HG02852 (cell line): ENCODE results near the gene PHKG2.
"Not testable (repeated sequence)": the region's sequence is repeated elsewhere in the genome, so short reads cannot be mapped to it uniquely, and the experiment has no call there.

Experiments used
- ATAC-seq: cut with Tn5 transposase; IDR thresholded peaks from one replicate; pipeline ENCODE4 v1.9.1; 2021; ENCODE audit warnings: mild to moderate bottlenecking, moderate library complexity; ENCODE audit not compliant: unreplicated experiment

The PHKG2 gene

GRCh38 chr16:30747799-30748633 is at the start of gene PHKG2:
Gene PHKG2 (plus strand): TSS chr16:30748425. CDS start chr16:30748821, 396 bp downstream.
- ATAC-seq = peak; percentile 98

- peak; percentile 30 for ATAC-seq
Measured at GRCh38 chr16:30698816-30699614, 49.2 kb upstream of the PHKG2 start, which contains the start of gene SRCAP. Gene SRCAP (plus strand): TSS chr16:30699171. CDS start chr16:30700825, 1,654 bp downstream.

GRCh38 chr16:30699615-30700099 is 48.6 kb upstream of the PHKG2 start:
- no peak for ATAC-seq

- no peak for ATAC-seq
Measured at GRCh38 chr16:30700491-30700890, 47.7 kb upstream of the PHKG2 start.

DNA sequence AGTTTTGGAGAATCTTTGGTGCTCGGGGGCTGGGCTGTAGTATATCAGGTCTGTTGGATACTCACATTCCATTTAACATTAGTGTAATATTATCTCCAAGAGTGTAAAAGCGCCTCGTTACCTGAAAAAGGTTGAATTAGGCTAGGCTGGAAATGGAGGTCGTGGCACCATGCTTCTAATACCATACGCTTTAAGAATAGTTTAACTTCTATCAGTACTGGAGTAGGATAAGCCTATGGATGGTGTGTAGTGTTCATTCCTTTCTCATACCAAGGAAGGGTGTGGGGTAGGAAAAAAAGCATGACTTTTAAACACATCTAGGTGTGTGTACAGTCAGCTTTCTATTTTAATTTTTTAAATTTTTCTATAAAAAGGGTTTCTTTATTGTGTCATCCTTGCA is 47.3 kb upstream of the PHKG2 start:
- ATAC-seq = no peak

DNA sequence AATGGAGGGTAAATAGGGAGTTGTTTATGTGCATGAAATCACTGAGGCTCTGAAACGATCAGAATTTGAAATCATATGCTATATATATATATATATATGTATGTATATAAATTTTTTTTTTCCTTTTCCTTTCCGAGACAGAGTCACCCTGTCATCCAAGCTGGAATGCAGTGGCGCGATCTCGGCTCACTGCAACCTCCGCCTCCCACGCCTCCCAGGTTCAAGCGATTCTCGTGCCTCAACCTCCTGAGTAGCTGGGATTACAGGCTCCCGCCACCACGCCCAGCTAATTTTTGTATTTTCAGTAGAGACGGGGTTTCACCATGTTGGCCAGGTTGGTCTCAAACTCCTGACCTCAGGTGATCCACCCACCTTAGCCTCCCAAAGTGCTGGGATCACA is 45.2 kb upstream of the PHKG2 start:
- ATAC-seq = not testable (repeated sequence)

GRCh38 chr16:30703971-30704370 is 44.3 kb upstream of the PHKG2 start:
- no peak for ATAC-seq

GRCh38 chr16:30706046-30706445 is 42.2 kb upstream of the PHKG2 start:
- no peak for ATAC-seq

DNA sequence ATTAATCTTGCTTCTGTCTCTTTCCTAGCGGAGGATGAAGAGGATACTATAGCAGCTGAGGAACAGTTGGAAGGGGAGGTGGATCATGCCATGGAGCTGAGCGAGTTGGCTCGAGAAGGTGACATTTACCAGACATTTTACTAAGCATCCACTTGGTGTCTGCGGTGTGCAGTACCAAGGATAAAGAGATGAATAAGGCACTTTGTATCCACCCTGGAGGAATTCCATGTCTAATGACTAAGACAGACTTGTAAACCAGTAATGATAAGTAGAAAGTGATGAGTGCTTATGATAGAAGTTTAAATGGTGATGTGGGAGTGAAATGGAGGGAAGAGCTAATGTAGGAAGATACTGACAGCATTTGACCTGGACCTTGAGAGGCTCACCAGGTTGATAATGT is 37.3 kb upstream of the PHKG2 start:
- no peak for ATAC-seq

GRCh38 chr16:30711712-30712111 is 36.5 kb upstream of the PHKG2 start:
- no peak for ATAC-seq

- ATAC-seq = no peak
Measured at GRCh38 chr16:30715750-30716445, 32.3 kb upstream of the PHKG2 start.

- ATAC-seq = no peak
Measured at GRCh38 chr16:30720086-30720485, 28.1 kb upstream of the PHKG2 start.

- no peak for ATAC-seq
Measured at GRCh38 chr16:30720694-30721093, 27.5 kb upstream of the PHKG2 start.

GRCh38 chr16:30721167-30721566 is 27.1 kb upstream of the PHKG2 start:
- ATAC-seq = no peak

DNA sequence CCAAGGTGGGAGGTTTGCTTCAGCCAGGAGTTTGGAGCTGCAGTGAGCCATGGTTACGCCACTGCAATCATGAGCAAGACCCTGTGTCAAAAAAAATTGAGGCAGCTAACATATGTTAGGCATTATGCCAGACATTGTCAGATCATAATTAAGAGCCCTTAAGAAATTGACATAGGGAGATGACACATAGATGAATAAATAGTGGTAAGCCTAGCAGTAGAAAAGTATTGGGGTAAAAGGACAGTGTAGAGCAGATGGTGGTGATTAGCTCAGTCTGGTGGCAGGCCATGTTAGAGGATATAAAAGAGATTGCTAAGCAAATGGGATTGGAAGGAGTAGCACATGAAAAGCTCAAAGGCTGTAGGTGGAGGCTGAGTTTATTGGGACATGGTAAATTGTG is 26.6 kb upstream of the PHKG2 start:
- no peak for ATAC-seq

GRCh38 chr16:30722443-30722842 is 25.8 kb upstream of the PHKG2 start:
- ATAC-seq = no peak

DNA sequence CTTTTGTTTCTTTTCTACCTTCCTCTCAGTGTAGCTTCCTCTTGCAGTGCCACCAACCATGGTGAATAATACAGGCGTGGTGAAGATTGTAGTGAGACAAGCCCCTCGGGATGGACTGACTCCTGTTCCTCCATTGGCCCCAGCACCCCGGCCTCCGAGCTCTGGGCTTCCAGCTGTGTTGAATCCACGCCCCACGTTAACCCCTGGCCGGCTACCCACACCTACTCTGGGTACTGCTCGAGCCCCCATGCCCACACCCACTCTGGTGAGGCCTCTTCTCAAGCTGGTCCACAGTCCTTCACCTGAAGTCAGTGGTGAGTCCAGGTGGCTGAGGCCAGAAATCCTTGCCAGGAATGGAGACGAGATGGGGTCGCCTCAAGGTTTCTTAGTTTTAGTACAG is 25.3 kb upstream of the PHKG2 start:
- ATAC-seq = no peak

DNA sequence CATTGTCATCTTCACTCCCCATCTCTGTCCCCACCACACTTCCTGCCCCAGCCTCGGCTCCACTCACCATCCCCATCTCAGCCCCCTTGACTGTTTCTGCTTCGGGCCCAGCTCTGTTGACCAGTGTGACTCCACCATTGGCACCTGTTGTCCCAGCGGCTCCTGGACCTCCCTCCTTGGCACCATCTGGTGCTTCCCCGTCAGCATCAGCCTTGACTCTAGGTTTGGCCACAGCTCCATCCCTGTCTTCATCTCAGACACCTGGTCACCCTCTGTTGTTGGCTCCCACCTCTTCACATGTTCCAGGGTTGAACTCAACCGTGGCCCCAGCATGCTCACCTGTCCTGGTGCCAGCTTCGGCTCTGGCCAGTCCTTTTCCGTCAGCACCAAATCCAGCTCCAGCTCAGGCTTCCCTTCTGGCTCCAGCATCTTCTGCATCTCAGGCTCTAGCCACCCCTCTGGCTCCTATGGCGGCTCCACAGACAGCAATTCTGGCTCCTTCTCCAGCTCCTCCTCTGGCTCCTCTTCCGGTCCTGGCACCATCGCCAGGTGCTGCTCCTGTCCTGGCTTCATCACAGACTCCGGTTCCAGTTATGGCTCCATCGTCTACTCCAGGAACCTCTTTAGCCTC is 24.4 kb upstream of the PHKG2 start:
- ATAC-seq = no peak

DNA sequence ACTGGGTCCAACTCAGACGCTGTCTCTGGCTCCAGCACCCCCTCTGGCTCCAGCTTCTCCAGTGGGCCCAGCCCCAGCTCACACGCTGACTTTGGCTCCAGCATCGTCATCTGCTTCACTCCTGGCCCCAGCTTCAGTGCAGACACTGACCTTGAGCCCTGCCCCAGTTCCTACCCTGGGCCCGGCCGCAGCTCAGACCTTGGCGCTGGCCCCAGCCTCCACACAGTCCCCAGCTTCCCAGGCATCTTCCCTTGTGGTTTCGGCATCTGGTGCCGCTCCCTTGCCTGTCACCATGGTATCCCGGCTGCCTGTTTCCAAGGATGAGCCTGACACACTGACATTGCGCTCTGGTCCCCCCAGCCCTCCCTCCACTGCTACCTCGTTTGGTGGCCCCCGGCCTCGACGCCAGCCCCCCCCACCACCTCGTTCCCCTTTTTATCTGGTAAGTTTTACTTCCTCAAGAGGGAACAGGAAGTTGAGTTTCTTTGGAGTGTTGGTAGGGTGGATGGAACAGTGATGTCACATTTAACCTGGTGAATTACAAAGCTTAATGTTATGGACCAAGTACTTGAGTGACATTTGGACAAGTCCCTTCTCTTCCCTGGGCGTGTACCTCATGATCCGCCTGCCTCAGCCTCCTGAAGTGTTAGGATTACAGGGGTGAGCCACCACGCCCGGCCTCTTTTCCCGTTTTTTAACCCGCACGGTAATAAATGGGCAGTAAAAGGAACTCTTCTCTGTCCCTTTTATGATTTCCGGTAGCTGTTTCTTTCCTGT is 23.4 kb upstream of the PHKG2 start:
- ATAC-seq = no peak

DNA sequence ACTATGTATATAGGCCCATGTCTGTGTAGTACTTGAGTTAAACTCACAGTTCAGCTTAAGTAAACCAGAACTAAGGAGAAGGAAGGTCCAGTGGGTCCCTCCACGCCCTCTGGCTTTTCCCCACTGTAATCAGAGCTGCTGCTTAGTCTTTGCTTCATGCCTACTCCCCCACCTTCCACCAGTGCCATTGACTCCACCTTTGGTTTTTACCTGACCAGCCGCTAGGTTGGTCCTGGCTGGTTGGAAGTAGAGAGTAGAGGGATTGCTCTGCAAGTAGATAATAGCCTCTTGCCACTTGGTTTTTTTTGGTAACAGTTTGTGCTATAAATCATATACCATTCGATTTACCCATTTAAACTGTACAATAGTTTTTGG is 22.8 kb upstream of the PHKG2 start:
- no peak for ATAC-seq
